A549 (cell line): Measurements from ENCODE around the gene CIRBP. TPM values are rescaled to one million over a fixed set of nuclear protein-coding genes. Genes with fewer than 3 reads are reported as not detected.
A peak's percentile ranks its signal among the peaks of the same experiment; 100 is the strongest.

Experiments used
- ATAC-seq, 2 experiments: fragments of 200-7000 bp in 1 of 2; fragments of >200 bp in 1 of 2; cut with Nextera tagmentation in 1 of 2; cut with Tn5 transposase in 1 of 2; 3 replicates each; pipeline versions ENCODE4 v1.8.0 to v1.9.1; 2018 to 2020; ENCODE audit warnings: mild to moderate bottlenecking in 1 of 2, moderate library complexity in 1 of 2
- CTCF ChIA-PET: fragments of 300-600 bp; sonication (Branson Sonifier 250); formaldehyde crosslinking; extraction: SDS; loops from one replicate; lab custom pipeline; 2021; ENCODE audit warnings: antibody characterized with exemption, inconsistent platforms; lab: Yijun Ruan, JAX
- POLR2A ChIA-PET: fragments of 350-600 bp; formaldehyde crosslinking; extraction: SDS; loops from one replicate; lab custom pipeline; 2021; ENCODE audit warnings: antibody characterized with exemption, inconsistent platforms; lab: Yijun Ruan, JAX
- DNase-seq, 2 experiments: peaks; one replicate each; pipeline versions ENCODE4 v3.0.0 to v3.0.0-alpha.2; 2011 to 2016; ENCODE audit warnings: low read depth in 1 of 2, low spot score in 1 of 2
- FAIRE-seq: peaks from 2 replicates; lab custom pipeline; 2011; peaks lifted over from hg19 to GRCh38; lab: Jason Lieb, UNC
- H3K27ac ChIP-seq, 2 experiments: fragments of >200 bp; sonication (Bioruptor Twin); formaldehyde crosslinking; 3 replicates each; pipeline ENCODE4 v1.5.1; 2016 to 2017
- H3K4me1 ChIP-seq: fragments of >200 bp; sonication (Bioruptor Twin); formaldehyde crosslinking; 3 replicates; pipeline ENCODE4 v1.6.1; 2016
- H3K4me2 ChIP-seq: fragments of >200 bp; sonication (Bioruptor Twin); formaldehyde crosslinking; 3 replicates; pipeline ENCODE4 v1.6.1; 2016
- H3K4me3 ChIP-seq: fragments of >200 bp; sonication (Bioruptor Twin); formaldehyde crosslinking; 3 replicates; pipeline ENCODE4 v1.5.1; 2016
- H3K9me3 ChIP-seq: fragments of >200 bp; sonication (Bioruptor Twin); formaldehyde crosslinking; 3 replicates; pipeline ENCODE4 v1.6.1; 2016
- BCL3 ChIP-seq: fragments of >200 bp; sonication (Bioruptor Twin); formaldehyde crosslinking; IDR thresholded peaks from 3 replicates; pipeline ENCODE4 v1.6.1; 2016
- CEBPB ChIP-seq, 2 experiments: fragments of >200 bp in 1 of 2; sonication (Bioruptor Twin) in 1 of 2; formaldehyde crosslinking in 1 of 2; IDR thresholded peaks; 2 replicates each; pipeline ENCODE4 v1.6.1; 2012 to 2016
- CHD2 ChIP-seq: fragments of 150-350 bp; IDR thresholded peaks from 2 replicates; pipeline ENCODE4 v1.6.1; 2014; ENCODE audit warnings: low read length; ENCODE audit not compliant: partially characterized antibody
- CHD4 ChIP-seq: fragments of 200-600 bp; sonication (generic); IDR thresholded peaks from 2 replicates; pipeline ENCODE4 v1.6.1; 2016; ENCODE audit warnings: antibody characterized with exemption, mild to moderate bottlenecking, borderline replicate concordance
- CTCF ChIP-seq: fragments of >200 bp; sonication (Bioruptor Twin); formaldehyde crosslinking; IDR thresholded peaks from 3 replicates; pipeline ENCODE4 v1.5.1; 2016
- EHF ChIP-seq: fragments of 250-450 bp; sonication (Bioruptor Pico); IDR thresholded peaks from 2 replicates; pipeline ENCODE4 v1.5.0; 2020; ENCODE audit warnings: mild to moderate bottlenecking
- ELK1 ChIP-seq: fragments of 150-350 bp; IDR thresholded peaks from 2 replicates; pipeline ENCODE4 v1.6.1; 2014; ENCODE audit warnings: low read depth, mild to moderate bottlenecking, low read length
- ESRRA ChIP-seq: fragments of 150-350 bp; IDR thresholded peaks from 2 replicates; pipeline ENCODE4 v1.6.1; 2014; ENCODE audit warnings: mild to moderate bottlenecking, low read length, borderline replicate concordance
- FOXS1 ChIP-seq: fragments of 250-450 bp; sonication (Bioruptor Pico); IDR thresholded peaks from 2 replicates; pipeline ENCODE4 v1.5.0; 2020; ENCODE audit warnings: mild to moderate bottlenecking, moderate library complexity
- HEYL ChIP-seq: fragments of 250-450 bp; sonication (Bioruptor Pico); IDR thresholded peaks from 2 replicates; pipeline ENCODE4 v1.8.0; 2021; ENCODE audit warnings: mild to moderate bottlenecking, moderate library complexity
- HOXA7 ChIP-seq: fragments of 250-450 bp; sonication (Bioruptor Pico); IDR thresholded peaks from 2 replicates; pipeline ENCODE4 v1.5.0; 2020; ENCODE audit warnings: mild to moderate bottlenecking, moderate library complexity
- JUN ChIP-seq, 2 experiments: fragments of >200 bp; sonication (Bioruptor Twin); formaldehyde crosslinking; IDR thresholded peaks; 2 replicates in 1 of 2; 3 replicates in 1 of 2; pipeline ENCODE4 v1.6.1; 2016 to 2017
- MAZ ChIP-seq: fragments of 150-350 bp; IDR thresholded peaks from 2 replicates; pipeline ENCODE4 v1.6.1; 2014; ENCODE audit warnings: antibody characterized with exemption, low read depth, low read length, borderline replicate concordance
- MYC ChIP-seq: IDR thresholded peaks from 2 replicates; pipeline ENCODE4 v1.6.1; 2012; ENCODE audit warnings: mild to moderate bottlenecking, inconsistent platforms, low read length, improper control_type of control experiment, borderline replicate concordance
- NFE2L2 ChIP-seq: fragments of 150-350 bp; conservative IDR thresholded peaks from 2 replicates; pipeline ENCODE4 v1.6.1; 2014; ENCODE audit warnings: low read length
- NPAS2 ChIP-seq: fragments of 250-450 bp; sonication (Bioruptor Pico); IDR thresholded peaks from 2 replicates; pipeline ENCODE4 v1.8.0; 2022; ENCODE audit warnings: mild to moderate bottlenecking, moderate library complexity, borderline replicate concordance
- NR3C1 ChIP-seq: fragments of >200 bp; sonication (Bioruptor Twin); formaldehyde crosslinking; IDR thresholded peaks from 3 replicates; pipeline ENCODE4 v1.6.1; 2017
- POLR2A ChIP-seq: IDR thresholded peaks from 2 replicates; pipeline ENCODE4 v1.6.1; 2012; ENCODE audit warnings: mild to moderate bottlenecking, low read length
- POLR2AphosphoS2 ChIP-seq: conservative IDR thresholded peaks from 2 replicates; pipeline ENCODE4 v1.6.1; 2012; ENCODE audit warnings: low read length, improper control_type of control experiment, inconsistent platforms
- RCOR1 ChIP-seq: fragments of 150-350 bp; IDR thresholded peaks from 2 replicates; pipeline ENCODE4 v1.6.1; 2014; ENCODE audit warnings: antibody characterized with exemption, low read length, low read depth
- RFX5 ChIP-seq: fragments of 450-650 bp; IDR thresholded peaks from 2 replicates; pipeline ENCODE4 v1.7.1; 2014; ENCODE audit warnings: antibody characterized with exemption, mild to moderate bottlenecking, moderate library complexity
- SMC3 ChIP-seq: fragments of >200 bp; sonication (Bioruptor Twin); formaldehyde crosslinking; IDR thresholded peaks from 3 replicates; pipeline ENCODE4 v1.6.1; 2018; ENCODE audit warnings: inconsistent platforms
- ZC3H11A ChIP-seq: fragments of 450-650 bp; IDR thresholded peaks from 2 replicates; pipeline ENCODE4 v1.6.1; 2014; ENCODE audit warnings: antibody characterized with exemption, mild to moderate bottlenecking
- ZNF302 ChIP-seq: fragments of 250-450 bp; sonication (Bioruptor Pico); IDR thresholded peaks from 2 replicates; pipeline ENCODE4 v1.9.0; 2021; ENCODE audit warnings: inconsistent platforms, mild to moderate bottlenecking, moderate library complexity
- ZSCAN20 ChIP-seq: fragments of 250-450 bp; sonication (Bioruptor Pico); IDR thresholded peaks from 2 replicates; pipeline ENCODE4 v1.8.0; 2022; ENCODE audit warnings: mild to moderate bottlenecking, moderate library complexity
- WGBS: methylation state at CpG from one replicate; pipeline ENCODE4 v1.1.6; 2017; ENCODE audit errors: missing lambda C conversion rate; 5-methylcytosine and 5-hydroxymethylcytosine counted together
- polyA plus RNA-seq, 4 experiments: library from polyadenylated mRNA; depleted of rRNA in 3 of 4; stranded (reverse); fragments of >200 nt; fragmentation: RNase III in 1 of 4; extraction: RNeasy Plus Mini Kit Qiagen cat#74134 plus additional on column Dnase treatment in 1 of 4; gene quantifications; 2 replicates in 3 of 4; 3 replicates in 1 of 4; pipeline ENCODE4 v1.2.3, GENCODE V29; 2011 to 2017

CIRBP gene
- polyA plus RNA-seq, 2 of the 4 experiments (the other 2 are of a cell fraction): 151 to 178 TPM

GRCh38 chr19:1257475-1258162, 11.5 kb upstream of the CIRBP start:
- peak overlapping the region; percentile 98 to 99 for H3K27ac ChIP-seq
- peak overlapping the region; percentile 100 for H3K4me2 ChIP-seq
- POLR2A ChIA-PET: no interaction called here
- H3K9me3 ChIP-seq: no peaks in the 10 kb centered on the region
- FAIRE-seq (no peak), DNase-seq (no peak), ATAC-seq (no peak)
- CTCF ChIA-PET: interaction anchor here (8.4 to 18.7 kb wide), 2 partner anchors 10 to 14 kb away, joined by 107 to 500 read pairs; partner anchors contain the start of genes ATP5F1D and CIRBP
- H3K4me1 ChIP-seq: peaks cover 73% of the 10 kb centered on the region
- TF ChIP-seq MYC: no peak
- TF ChIP-seq CTCF: no peak
- no peak for TF ChIP-seq POLR2AphosphoS2
- TF ChIP-seq RCOR1: no peak
- no peak for TF ChIP-seq ELK1
- WGBS: 47% methylated on average over 23 of the region's 23 CpGs
- peak overlapping the region; percentile 29; the same call in 1 of the 3 replicates for H3K4me3 ChIP-seq

- ChIA-PET POLR2A (no interaction called here), CTCF (interaction anchor here (8.4 to 18.7 kb wide), 2 partner anchors 9 to 14 kb away, joined by 107 to 500 read pairs; partner anchors contain the start of genes ATP5F1D and CIRBP)
- 72% methylated on average over 6 of the region's 8 CpGs for WGBS
- peak overlapping the region; percentile 29; the same call in 1 of the 3 replicates for H3K4me3 ChIP-seq
- FAIRE-seq (no peak), DNase-seq (no peak), ATAC-seq (no peak)
- H3K4me1 ChIP-seq: peaks cover 78% of the 10 kb centered on the region
- TF ChIP-seq ZC3H11A (no peak), NFE2L2 (no peak), HOXA7 (CRISPR knock-in tag) (no peak), NPAS2 (CRISPR knock-in tag) (no peak), NR3C1 (no peak), JUN (IDR thresholded peaks at IDR 0.05) (no peak), EHF (CRISPR knock-in tag) (no peak)
- no peaks in the 10 kb centered on the region for H3K9me3 ChIP-seq
- H3K27ac ChIP-seq: peak overlapping the region; percentile 98 to 99
- peak overlapping the region; percentile 100 for H3K4me2 ChIP-seq
These were observed 11.0 kb upstream of the CIRBP start for GRCh38 chr19:1258163-1258492.

- DNase-seq: peak in 1 of 2 experiments; percentile 44
- H3K9me3 ChIP-seq: no peaks in the 10 kb centered on the region
- CTCF ChIA-PET: interaction anchor here (8.4 to 18.7 kb wide), 2 partner anchors 9 to 15 kb away, joined by 107 to 500 read pairs; partner anchors contain the start of genes ATP5F1D and CIRBP
- peak overlapping the region; percentile 100 for H3K4me2 ChIP-seq
- no peak for ATAC-seq
- FAIRE-seq: no peak
- H3K4me1 ChIP-seq: peaks cover 82% of the 10 kb centered on the region
- peak overlapping the region; percentile 29 for H3K4me3 ChIP-seq
- 9% methylated on average over 13 of the region's 15 CpGs for WGBS
- POLR2A ChIA-PET: interaction anchor here (1.6 kb wide), 1 partner anchor 10 kb away, joined by 25 read pairs; the partner anchor contains the start of gene CIRBP
- TF ChIP-seq CHD2: no peak
- TF ChIP-seq HEYL (CRISPR knock-in tag): no peak
- no peak for TF ChIP-seq ZNF302 (CRISPR knock-in tag)
- TF ChIP-seq POLR2A: no peak
- TF ChIP-seq POLR2AphosphoS2: no peak
- no peak for TF ChIP-seq MAZ
- no peak for TF ChIP-seq FOXS1 (CRISPR knock-in tag)
- TF ChIP-seq CHD4: no peak
- TF ChIP-seq JUN (IDR thresholded peaks at IDR 0.05): no peak; a peak in 1 of 5 replicates
- TF ChIP-seq BCL3: no peak
- TF ChIP-seq SMC3: no peak
- TF ChIP-seq CEBPB (IDR thresholded peaks at IDR 0.05): no peak
- TF ChIP-seq ESRRA: no peak
- no peak for TF ChIP-seq ZSCAN20 (CRISPR knock-in tag)
- no peak for TF ChIP-seq RFX5
- H3K27ac ChIP-seq: peak overlapping the region; percentile 98 to 99
These were observed 10.4 kb upstream of the CIRBP start for GRCh38 chr19:1258707-1259205.
